Vagina (tissue), 2 donors: ENCODE data around the gene NAA10. TPM values are rescaled to one million over a fixed set of nuclear protein-coding genes. Genes with fewer than 3 reads are reported as not detected.

Experiments used
- DNase-seq, 2 donors: peaks; one replicate each; pipeline ENCODE4 v3.0.0-alpha.2; 2017; ENCODE audit errors: extremely low spot score in 2 of 2
- H3K27ac ChIP-seq: fragments of 200-600 bp; sonication (generic); one replicate; pipeline ENCODE4 v1.5.1; 2019
- H3K27me3 ChIP-seq: fragments of 200-600 bp; sonication (generic); one replicate; pipeline ENCODE4 v1.5.1; 2019
- H3K36me3 ChIP-seq, 2 donors: fragments of 200-600 bp; sonication (generic); one replicate each; pipeline ENCODE4 v1.5.1; 2017 to 2019
- H3K4me1 ChIP-seq: fragments of 200-600 bp; sonication (generic); one replicate; pipeline ENCODE4 v1.5.1; 2019
- H3K4me3 ChIP-seq, 2 donors: fragments of 200-600 bp; sonication (generic); 1 replicate in 1 of 2; 2 replicates in 1 of 2; pipeline ENCODE4 v1.5.1; 2016 to 2019
- H3K9me3 ChIP-seq: fragments of 200-600 bp; sonication (generic); one replicate; pipeline ENCODE4 v1.5.1; 2019
- CTCF ChIP-seq, 3 experiments: fragments of 450-650 bp in 2 of 3; fragments of 200-600 bp in 1 of 3; sonication (generic) in 1 of 3; IDR thresholded peaks; one replicate each; pipeline ENCODE4 v1.5.1; 2017 to 2019; ENCODE audit warnings: antibody characterized with exemption in 3 of 3, mild to moderate bottlenecking in 2 of 3, moderate library complexity in 2 of 3
- POLR2A ChIP-seq, 2 donors: fragments of 450-650 bp; IDR thresholded peaks; one replicate each; pipeline ENCODE4 v1.6.1; 2017; ENCODE audit warnings: antibody characterized with exemption in 2 of 2, mild to moderate bottlenecking in 2 of 2, moderate library complexity in 2 of 2
- POLR2AphosphoS5 ChIP-seq, 2 donors: sonication (generic); formaldehyde crosslinking; IDR thresholded peaks; one replicate each; pipeline ENCODE4 v1.9.0; 2017; ENCODE audit warnings: antibody characterized with exemption in 2 of 2, mild to moderate bottlenecking in 2 of 2, low read depth in 1 of 2; ENCODE audit not compliant: insufficient read depth in 1 of 2
- intact Hi-C: fragments of 100-400 bp; cut with DNase I; formaldehyde crosslinking; loops from one replicate; pipeline ENCODE4 v1.15.1; 2023
- total RNA-seq: library from RNA; depleted of rRNA; stranded (reverse); fragments of >200 nt; gene quantifications from one replicate; pipeline ENCODE4 v1.2.3, GENCODE V29; 2016

NAA10 gene
- total RNA-seq, 1 donor from 2014 or later: 66.8 TPM

GRCh38 chrX:153886915-153887314 lies 47.9 kb downstream of the NAA10 start:
- no peak for TF ChIP-seq POLR2A (IDR thresholded peaks at IDR 0.05)
- TF ChIP-seq CTCF (IDR thresholded peaks at IDR 0.05): no peak
- no peak for TF ChIP-seq POLR2AphosphoS5 (IDR thresholded peaks at IDR 0.05; ENCODE audit: insufficient read depth in 1 of 2, low read depth in 1 of 2)
- H3K4me1 ChIP-seq: peaks cover 4% of the 10 kb centered on the region
- no peaks in the 10 kb centered on the region for H3K36me3 ChIP-seq
- peaks cover 10% of the 10 kb centered on the region for H3K27me3 ChIP-seq
- DNase-seq: no peak
- no peak overlapping the region for H3K27ac ChIP-seq
- no peaks in the 10 kb centered on the region for H3K9me3 ChIP-seq
- intact Hi-C loops: no loop called here
- no peak overlapping the region for H3K4me3 ChIP-seq

DNA sequence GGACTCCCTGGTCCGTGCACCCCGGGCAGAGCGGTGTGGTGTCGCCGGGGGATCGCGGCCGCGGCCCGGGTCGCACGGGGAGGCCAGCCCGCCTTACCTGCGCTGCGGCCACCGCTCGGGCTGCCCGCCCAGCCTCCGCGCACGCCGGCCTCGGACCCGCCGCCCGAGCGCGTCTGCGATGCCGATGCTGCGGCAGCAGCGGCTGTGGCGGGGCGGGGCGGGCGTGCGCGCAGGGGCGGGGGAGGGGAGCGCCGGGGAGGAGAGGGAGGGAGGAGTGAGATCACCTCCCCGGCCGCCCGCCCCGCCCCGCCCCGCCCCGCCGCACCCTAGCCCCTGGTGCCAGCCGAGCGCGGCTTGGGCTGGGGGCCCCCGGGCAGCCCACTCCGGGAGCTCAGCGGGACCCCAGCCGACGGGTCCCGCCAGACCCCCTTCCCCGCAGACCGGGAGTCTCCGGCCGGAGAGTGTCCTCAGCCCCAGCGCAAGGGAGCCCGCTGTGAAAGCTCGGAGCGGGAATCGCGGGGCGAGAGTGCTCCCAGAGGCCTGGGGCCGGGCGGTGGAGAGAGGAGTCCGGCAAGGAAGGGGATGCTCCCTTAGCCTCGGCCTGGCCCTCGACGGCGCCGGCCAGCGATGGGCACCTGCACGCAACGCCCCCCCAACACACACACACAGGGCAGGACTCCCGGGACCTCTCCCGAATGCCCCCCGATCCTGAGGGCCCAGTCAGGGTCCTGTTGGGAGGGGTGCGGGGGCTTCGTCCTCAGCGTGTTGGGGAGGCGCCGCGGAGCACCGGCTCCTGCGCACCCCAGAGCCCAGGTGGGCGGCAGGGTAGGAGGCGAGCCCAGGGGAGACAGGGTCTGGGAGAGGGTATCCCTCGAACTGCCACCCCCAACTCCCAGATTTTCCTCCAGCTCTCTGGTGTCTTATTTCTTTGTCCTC lies 48.6 kb downstream of the NAA10 start, which contains the start of gene L1CAM:
Gene L1CAM, minus strand, starts transcription at position 206 of the 936 bp plus-strand sequence. CDS start 10,337 bp downstream, outside the sequence.
- TF ChIP-seq POLR2AphosphoS5 (IDR thresholded peaks at IDR 0.05; ENCODE audit: insufficient read depth in 1 of 2, low read depth in 1 of 2): no peak
- TF ChIP-seq CTCF (IDR thresholded peaks at IDR 0.05): no peak
- TF ChIP-seq POLR2A (IDR thresholded peaks at IDR 0.05): no peak

DNA sequence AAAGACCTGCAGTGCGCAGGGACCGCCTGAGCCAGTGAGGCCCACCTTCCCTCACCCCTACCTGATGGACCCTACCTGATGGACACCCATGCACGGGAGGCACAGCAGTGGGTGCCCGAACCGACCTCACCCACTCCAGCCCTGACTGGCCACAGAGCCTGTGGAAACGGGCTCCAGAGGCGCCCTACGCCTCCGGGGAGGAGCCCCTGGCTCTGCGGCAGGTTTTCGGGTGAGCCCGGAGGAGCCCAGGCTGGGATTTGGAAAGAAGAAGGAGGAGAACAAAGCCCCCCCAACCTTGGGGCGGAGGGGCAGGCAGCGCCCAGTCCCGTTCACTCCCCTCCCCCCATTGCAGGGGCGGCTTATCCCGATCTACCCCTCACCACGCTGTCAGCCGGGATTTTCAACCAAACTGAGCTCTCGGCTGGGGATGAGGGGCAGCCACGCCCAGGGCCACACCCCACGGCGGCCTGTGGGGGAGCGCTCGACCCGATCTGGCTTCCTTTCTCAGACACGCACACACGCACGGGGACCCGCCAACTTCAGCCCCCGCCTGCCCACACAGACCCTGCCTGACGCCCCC lies 49.5 kb downstream of the NAA10 start:
- no peak for TF ChIP-seq CTCF (IDR thresholded peaks at IDR 0.05)
- TF ChIP-seq POLR2AphosphoS5 (IDR thresholded peaks at IDR 0.05; ENCODE audit: insufficient read depth in 1 of 2, low read depth in 1 of 2): no peak
- TF ChIP-seq POLR2A (IDR thresholded peaks at IDR 0.05): no peak

More for the DNA sequence above, 48.6 kb downstream of the NAA10 start, which contains the start of gene L1CAM:
- H3K4me3 ChIP-seq: peak within 1 kb of the TSS; percentile 21 to 30
- H3K27me3 ChIP-seq: peaks cover 10% of the 10 kb centered on the region
- H3K9me3 ChIP-seq: no peaks in the 10 kb centered on the region
- H3K36me3 ChIP-seq: no peaks in the 10 kb centered on the region
- intact Hi-C loops: no loop called here
- no peak within 1 kb of the TSS for H3K27ac ChIP-seq
- peaks cover 4% of the 10 kb centered on the region for H3K4me1 ChIP-seq
- DNase-seq: no peak

GRCh38 chrX:153884590-153884989 lies 50.2 kb downstream of the NAA10 start:
- no peak for DNase-seq
- peak overlapping the region in 1 of 2 donors; percentile 21 for H3K4me3 ChIP-seq
- no peaks in the 10 kb centered on the region for H3K36me3 ChIP-seq
- H3K27me3 ChIP-seq: peaks cover 6% of the 10 kb centered on the region
- H3K4me1 ChIP-seq: peaks cover 4% of the 10 kb centered on the region
- intact Hi-C loops: no loop called here
- no peaks in the 10 kb centered on the region for H3K9me3 ChIP-seq
- H3K27ac ChIP-seq: no peak overlapping the region
- TF ChIP-seq CTCF (IDR thresholded peaks at IDR 0.05): no peak
- no peak for TF ChIP-seq POLR2AphosphoS5 (IDR thresholded peaks at IDR 0.05; ENCODE audit: insufficient read depth in 1 of 2, low read depth in 1 of 2)
- no peak for TF ChIP-seq POLR2A (IDR thresholded peaks at IDR 0.05)

More for the DNA sequence above, 49.5 kb downstream of the NAA10 start:
- H3K36me3 ChIP-seq: no peaks in the 10 kb centered on the region
- H3K9me3 ChIP-seq: no peaks in the 10 kb centered on the region
- no peak for DNase-seq
- H3K4me1 ChIP-seq: peaks cover 4% of the 10 kb centered on the region
- peaks cover 6% of the 10 kb centered on the region for H3K27me3 ChIP-seq
- H3K27ac ChIP-seq: no peak overlapping the region
- H3K4me3 ChIP-seq: peak overlapping the region; percentile 19 to 21
- intact Hi-C loops: no loop called here
